NCI-H345 treated with DMSO at 0.1 percent for 48 hours (cell line): ENCODE results near the gene PIP4K2C.
"Not testable (repeated sequence)": the region's sequence is repeated elsewhere in the genome, so short reads cannot be mapped to it uniquely, and the experiment has no call there.

ENCODE experiments used
- DNase-seq: peaks from one replicate; lab custom pipeline; 2025; ENCODE audit not compliant: unreplicated experiment; lab: John Stamatoyannopoulos, UW

PIP4K2C gene

DNA sequence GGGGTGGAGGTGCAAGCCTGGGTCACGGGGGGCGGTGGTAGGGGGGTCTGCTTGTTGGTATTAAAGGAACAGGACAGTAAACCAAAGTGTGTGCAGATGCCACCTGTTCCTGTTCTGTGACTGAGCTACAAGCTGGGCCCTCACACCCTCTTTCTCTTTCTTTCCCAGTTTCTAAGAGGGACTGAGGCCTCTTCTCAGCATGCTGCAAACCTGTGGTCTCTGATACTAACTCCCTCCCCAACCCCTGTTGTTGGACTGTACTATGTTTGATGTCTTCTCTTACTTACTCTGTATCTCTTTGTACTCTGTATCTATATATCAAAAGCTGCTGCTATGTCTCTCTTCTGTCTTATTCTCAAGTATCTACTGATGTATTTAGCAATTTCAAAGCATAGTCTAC, 6.9 kb upstream of the PIP4K2C start:
- no peak for DNase-seq

DNA sequence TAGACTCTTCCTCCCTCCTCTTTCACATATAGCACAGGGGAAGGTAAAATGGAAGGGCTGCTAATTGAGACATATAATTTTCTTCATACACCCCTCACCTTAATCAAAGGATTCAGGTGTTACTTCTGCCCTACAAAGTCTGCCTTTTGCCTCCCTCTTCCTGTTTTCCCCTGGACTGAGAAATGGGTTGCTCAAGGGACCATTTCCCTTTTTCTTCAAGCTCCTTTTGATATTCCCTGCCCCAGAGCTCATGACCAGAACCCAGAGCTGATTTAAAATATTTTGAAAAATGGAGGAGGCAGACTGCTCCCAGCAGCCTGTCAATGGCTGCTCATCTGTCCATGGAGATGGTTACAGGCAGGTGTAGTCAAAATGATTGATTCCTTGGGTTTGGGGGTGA, 6.3 kb upstream of the PIP4K2C start:
- no peak for DNase-seq

DNA sequence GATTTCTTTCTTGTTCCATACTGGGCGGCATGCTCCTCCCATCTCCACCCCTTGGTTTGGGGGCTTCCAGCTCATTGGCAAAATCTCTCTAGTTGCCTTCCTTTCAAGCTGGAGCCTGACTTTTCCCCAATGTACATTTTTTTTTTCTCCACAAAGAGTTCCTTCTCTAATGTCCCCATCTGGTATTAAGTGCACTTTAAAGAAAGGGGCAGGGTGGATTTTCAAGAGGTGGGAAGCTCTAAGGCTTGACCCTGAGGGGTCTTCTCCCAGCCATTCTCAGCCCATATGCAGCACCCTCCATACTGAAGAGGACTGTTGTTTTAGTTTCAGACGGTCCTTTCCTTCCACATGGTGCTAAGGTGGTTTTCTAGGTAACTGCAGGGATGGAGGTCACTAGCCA, 5.8 kb upstream of the PIP4K2C start:
- no peak for DNase-seq

DNA sequence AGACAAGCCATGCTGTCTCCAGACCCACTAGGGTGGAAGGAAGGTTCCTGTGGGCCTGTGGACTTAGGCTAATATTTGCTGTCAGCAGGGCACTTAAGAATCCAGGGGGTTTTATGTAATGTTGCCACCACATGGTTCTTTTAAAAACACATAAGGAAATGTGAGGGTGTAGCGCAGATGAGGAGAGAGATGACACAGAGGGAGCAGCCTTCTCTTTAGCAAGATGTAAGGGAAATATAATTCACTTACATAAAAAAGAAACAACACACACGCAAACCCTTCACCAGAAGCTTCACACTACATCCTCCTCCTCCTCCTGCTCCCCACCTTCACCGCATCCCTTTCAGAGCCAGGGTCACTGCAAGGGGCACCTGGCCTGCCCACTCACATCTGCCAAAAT, 4.9 kb upstream of the PIP4K2C start:
- DNase-seq = no peak

DNA sequence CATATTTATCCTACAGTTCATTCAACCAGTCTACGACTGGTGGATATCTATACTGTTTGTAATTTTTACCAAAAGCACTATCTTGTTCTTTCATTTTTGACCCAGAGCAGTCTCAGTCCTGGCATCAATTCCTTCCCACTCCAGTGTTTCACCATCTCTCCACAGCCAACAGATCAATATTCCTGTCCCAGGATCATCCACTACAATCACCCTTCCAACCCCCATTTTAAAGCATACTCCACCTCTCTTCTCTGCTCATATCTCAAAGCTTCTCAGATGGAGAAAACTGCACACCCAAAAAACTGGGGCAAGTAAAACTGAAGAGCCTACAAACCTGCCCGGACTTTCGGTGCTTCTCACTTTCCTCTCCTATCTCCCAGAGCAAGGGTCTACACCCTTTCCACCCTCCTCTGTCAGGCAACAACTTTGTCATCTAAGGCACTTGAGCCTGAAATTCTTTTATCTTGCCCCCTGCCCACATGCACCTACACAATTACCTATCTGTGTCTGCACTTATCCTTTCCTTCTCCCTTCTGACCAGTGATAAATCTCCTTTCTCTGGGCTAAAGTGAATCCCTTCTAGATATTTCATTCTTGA, 4.1 kb upstream of the PIP4K2C start:
- DNase-seq = no peak

DNA sequence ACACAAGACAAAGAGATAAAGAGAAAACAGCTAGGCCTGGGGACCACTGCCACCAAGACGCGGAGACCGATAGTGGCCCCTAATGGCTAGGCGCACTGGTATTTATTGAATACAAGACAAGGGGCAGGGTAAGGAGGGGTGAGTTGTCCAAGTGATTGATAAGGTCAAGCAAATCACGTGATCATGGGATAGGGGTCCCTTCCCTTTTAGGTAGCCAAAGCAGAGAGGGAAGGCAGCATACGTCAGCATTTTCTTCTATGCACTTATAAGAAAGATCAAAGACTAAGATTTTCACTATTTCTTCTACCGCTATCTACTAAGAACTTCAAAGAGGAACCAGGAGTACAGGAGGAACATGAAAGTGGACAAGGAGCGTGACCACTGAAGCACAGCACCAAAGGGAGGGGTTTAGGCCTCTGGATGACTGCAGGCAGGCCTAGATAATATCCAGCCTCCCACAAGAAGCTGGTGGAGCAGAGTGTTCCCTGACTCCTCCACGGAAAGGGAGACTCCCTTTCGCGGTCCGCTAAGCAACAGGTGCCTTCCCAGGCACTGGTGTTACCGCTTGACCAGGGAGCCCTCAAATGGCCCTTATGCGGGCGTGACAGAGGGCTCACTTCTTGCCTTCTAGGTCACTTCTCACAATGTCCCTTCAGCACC, 1.9 kb upstream of the PIP4K2C start:
- DNase-seq = not testable (repeated sequence)

- no peak for DNase-seq
These were observed 521 bp upstream of the PIP4K2C start for GRCh38 chr12:57590479-57590863.

- DNase-seq = no peak
These were observed 862 bp downstream of the PIP4K2C start for GRCh38 chr12:57591782-57592325.

DNA sequence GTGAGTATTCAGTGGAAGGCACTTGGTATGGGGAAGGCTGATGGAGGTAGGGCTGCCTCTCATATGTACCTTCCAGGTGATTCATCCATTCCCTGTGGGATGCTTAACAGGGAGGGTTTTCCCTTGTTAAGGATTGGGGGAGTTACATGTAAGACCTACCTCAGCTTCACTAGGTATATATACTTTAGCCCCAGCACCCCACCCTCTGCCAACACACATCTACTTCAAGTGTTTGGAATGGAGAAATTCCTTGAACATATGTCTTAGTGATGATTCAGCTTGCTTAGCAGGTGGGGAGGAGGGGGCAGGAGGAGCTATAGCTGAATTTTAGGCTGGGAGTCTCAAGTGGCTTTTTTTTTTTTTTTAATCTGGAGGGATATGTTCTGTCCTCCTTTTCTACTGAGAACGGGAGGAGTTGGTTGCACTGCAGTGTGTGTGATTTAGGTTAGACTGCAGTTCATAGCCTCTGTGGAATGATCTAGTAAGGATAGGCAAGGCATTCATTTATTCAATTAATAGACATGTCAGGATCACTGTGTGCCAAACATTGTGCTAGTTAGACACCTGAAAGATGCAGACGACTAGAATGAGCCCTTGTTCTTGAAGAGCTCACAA, 1.7 kb downstream of the PIP4K2C start:
- DNase-seq = no peak

GRCh38 chr12:57593187-57593586, 2.2 kb downstream of the PIP4K2C start:
- DNase-seq = no peak

DNA sequence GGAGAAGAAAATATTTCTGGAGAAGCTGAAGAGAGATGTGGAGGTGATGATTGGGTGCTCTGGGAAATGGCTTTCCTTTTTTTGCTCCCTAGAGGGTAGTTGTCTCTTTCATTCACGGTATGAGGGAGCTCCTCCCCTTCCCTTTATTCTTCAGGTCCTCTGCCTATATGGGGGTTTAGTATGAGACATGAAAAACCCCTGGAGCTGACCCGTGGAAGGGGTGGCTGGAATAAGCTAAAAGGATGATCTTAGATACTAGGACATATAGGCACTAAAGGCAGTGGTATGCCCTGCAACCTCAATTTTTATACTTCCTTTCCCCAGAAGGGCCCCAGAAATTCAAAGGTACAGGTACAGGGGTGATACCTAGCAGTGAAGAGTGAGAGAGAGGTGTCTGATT, 9.4 kb downstream of the PIP4K2C start:
- DNase-seq = no peak

- DNase-seq = no peak
These were observed 11.6 kb downstream of the PIP4K2C start for GRCh38 chr12:57602544-57602943.

- no peak for DNase-seq
These were observed 12.3 kb downstream of the PIP4K2C start for GRCh38 chr12:57603324-57603723.

GRCh38 chr12:57603815-57604453, 12.9 kb downstream of the PIP4K2C start:
- no peak for DNase-seq

- peak; percentile 64 for DNase-seq
These were observed 13.5 kb downstream of the PIP4K2C start, which contains the start of gene DTX3 for GRCh38 chr12:57604454-57604991. DTX3 (plus strand) TSS chr12:57604824; CDS start chr12:57606518, 1,694 bp downstream.

- DNase-seq = no peak
These were observed 14.2 kb downstream of the PIP4K2C start for GRCh38 chr12:57604992-57605810.

GRCh38 chr12:57605811-57606311, 14.9 kb downstream of the PIP4K2C start:
- DNase-seq = no peak

GRCh38 chr12:57606399-57606798, 15.4 kb downstream of the PIP4K2C start:
- DNase-seq = no peak

- DNase-seq = no peak
These were observed 15.8 kb downstream of the PIP4K2C start for GRCh38 chr12:57606821-57607220.

GRCh38 chr12:57607958-57608663, 17.1 kb downstream of the PIP4K2C start:
- DNase-seq = no peak
